Measurements from ENCODE around the gene PADI3. TPM values are rescaled to one million over a fixed set of nuclear protein-coding genes. Genes with fewer than 3 reads are reported as not detected.

Gene PADI3
- polyA plus RNA-seq, 1 donor (not counting 4 experiments of a cell fraction or from before 2014, with no cell fraction given) = 6.1 TPM

- Histone ChIP-seq H3K79me2 (ENCODE audit: control insufficient read depth, insufficient read depth, low read length) (no peaks in the 10 kb centered on the region), H2AFZ (ENCODE audit: control insufficient read depth, low read length) (no peak overlapping the region), H3K27ac (ENCODE audit: control insufficient read depth, insufficient read depth, low read length) (no peak overlapping the region), H3K4me3 (ENCODE audit: control insufficient read depth in 2 of 3, extremely low read depth in 1 of 3, insufficient read depth in 2 of 3, low read depth in 1 of 3, low read length in 3 of 3) (no peak overlapping the region), H3K4me1 (ENCODE audit: control insufficient read depth, extremely low read depth, insufficient read depth, low read length) (peaks cover 14% of the 10 kb centered on the region), H3K9me1 (ENCODE audit: control insufficient read depth, extremely low read depth, insufficient read depth, low read length) (no peaks in the 10 kb centered on the region), H3K27me3 (ENCODE audit: control insufficient read depth, extremely low read depth, insufficient read depth, low read length) (no peaks in the 10 kb centered on the region), H3K36me3 (ENCODE audit: control insufficient read depth in 2 of 2, extremely low read depth in 1 of 2, insufficient read depth in 2 of 2, low read length in 2 of 2) (peaks cover 0 to 1% of the 10 kb centered on the region in 2 experiments), H3K4me2 (ENCODE audit: control insufficient read depth, extremely low read depth, insufficient read depth, low read depth, low read length) (no peak overlapping the region), H3K9me3 (ENCODE audit: control insufficient read depth, low read depth, low read length) (no peaks in the 10 kb centered on the region), H3K9ac (ENCODE audit: control insufficient read depth, extremely low read depth, insufficient read depth, low read length) (no peak overlapping the region), H4K20me1 (ENCODE audit: control insufficient read depth, extremely low read depth, insufficient read depth, low read length) (no peaks in the 10 kb centered on the region)
- FAIRE-seq (no peak), DNase-seq (ENCODE audit: low read depth, low spot score) (no peak)
- dilution Hi-C loops (cut with MboI; ENCODE audit: extremely low pct_ligation_motif_present, low sequenced_read_pairs) = no loop called here
- TF ChIP-seq EZH2 (IDR thresholded peaks at IDR 0.05; ENCODE audit: low read length) (no peak), CTCF (optimal IDR thresholded peaks at IDR 0.05 in 1 of 3, IDR thresholded peaks at IDR 0.05 in 1 of 3, conservative IDR thresholded peaks at IDR 0.05 in 1 of 3; ENCODE audit: extremely low read depth in 1 of 3, insufficient read depth in 2 of 3, low read length in 3 of 3) (no peak)
Observed at GRCh38 chr1:17273096-17273495, 24.2 kb downstream of the PADI3 start.

- no peaks in the 10 kb centered on the region for H3K9me3 ChIP-seq (ENCODE audit: control insufficient read depth, low read depth, low read length)
- peaks cover 0 to 1% of the 10 kb centered on the region in 2 experiments for H3K36me3 ChIP-seq (ENCODE audit: control insufficient read depth in 2 of 2, extremely low read depth in 1 of 2, insufficient read depth in 2 of 2, low read length in 2 of 2)
- H3K27me3 ChIP-seq (ENCODE audit: control insufficient read depth, extremely low read depth, insufficient read depth, low read length) = no peaks in the 10 kb centered on the region
- H3K27ac ChIP-seq (ENCODE audit: control insufficient read depth, insufficient read depth, low read length) = no peak overlapping the region
- H3K9ac ChIP-seq (ENCODE audit: control insufficient read depth, extremely low read depth, insufficient read depth, low read length) = no peak overlapping the region
- TF ChIP-seq EZH2 (IDR thresholded peaks at IDR 0.05; ENCODE audit: low read length) = no peak
- TF ChIP-seq CTCF (optimal IDR thresholded peaks at IDR 0.05 in 1 of 3, IDR thresholded peaks at IDR 0.05 in 1 of 3, conservative IDR thresholded peaks at IDR 0.05 in 1 of 3; ENCODE audit: extremely low read depth in 1 of 3, insufficient read depth in 2 of 3, low read length in 3 of 3) = peak; percentile 69 to 90 (median 80)
- no peaks in the 10 kb centered on the region for H3K79me2 ChIP-seq (ENCODE audit: control insufficient read depth, insufficient read depth, low read length)
- no peak overlapping the region for H3K4me2 ChIP-seq (ENCODE audit: control insufficient read depth, extremely low read depth, insufficient read depth, low read depth, low read length)
- no peak overlapping the region for H3K4me3 ChIP-seq (ENCODE audit: control insufficient read depth in 2 of 3, extremely low read depth in 1 of 3, insufficient read depth in 2 of 3, low read depth in 1 of 3, low read length in 3 of 3)
- H3K9me1 ChIP-seq (ENCODE audit: control insufficient read depth, extremely low read depth, insufficient read depth, low read length) = no peaks in the 10 kb centered on the region
- FAIRE-seq (peak; percentile 64), DNase-seq (ENCODE audit: low read depth, low spot score) (no peak)
- no peaks in the 10 kb centered on the region for H4K20me1 ChIP-seq (ENCODE audit: control insufficient read depth, extremely low read depth, insufficient read depth, low read length)
- H2AFZ ChIP-seq (ENCODE audit: control insufficient read depth, low read length) = no peak overlapping the region
- dilution Hi-C loops (cut with MboI; ENCODE audit: extremely low pct_ligation_motif_present, low sequenced_read_pairs) = no loop called here
- peaks cover 14% of the 10 kb centered on the region for H3K4me1 ChIP-seq (ENCODE audit: control insufficient read depth, extremely low read depth, insufficient read depth, low read length)
Observed at GRCh38 chr1:17274186-17275170, 25.6 kb downstream of the PADI3 start.
